HEK293 (cell line): Measurements from ENCODE around the gene RNH1.

Experiments used
- CTCF ChIA-PET: fragments of 350-600 bp; formaldehyde crosslinking; extraction: SDS; loops from one replicate; lab custom pipeline; 2021; ENCODE audit warnings: antibody characterized with exemption; lab: Yijun Ruan, JAX
- POLR2A ChIA-PET: fragments of 300-600 bp; formaldehyde crosslinking; extraction: SDS; loops from one replicate; lab custom pipeline; 2020; ENCODE audit warnings: antibody characterized with exemption, inconsistent platforms; lab: Yijun Ruan, JAX
- H3K27ac ChIP-seq: fragments of 200-500 bp; sonication (Bioruptor generic); 2 replicates; pipeline ENCODE4 v1.5.1; 2014; ENCODE audit warnings: low read depth, low read length, control low read depth, inconsistent platforms; ENCODE audit errors: extremely low read depth
- H3K36me3 ChIP-seq, 2 experiments: fragments of 200-500 bp in 1 of 2; sonication (Bioruptor generic) in 1 of 2; 1 replicate in 1 of 2; 2 replicates in 1 of 2; pipeline ENCODE4 v1.5.1; 2014 to 2017; ENCODE audit warnings: inconsistent platforms in 2 of 2, low read length in 2 of 2; ENCODE audit not compliant: control insufficient read depth in 2 of 2, insufficient read depth in 1 of 2
- H3K4me1 ChIP-seq: fragments of 200-500 bp; sonication (Bioruptor generic); 2 replicates; pipeline ENCODE4 v1.5.1; 2014; ENCODE audit warnings: mild to moderate bottlenecking, low read length, inconsistent platforms; ENCODE audit not compliant: control insufficient read depth, insufficient read depth
- H3K4me3 ChIP-seq: 2 replicates; pipeline ENCODE4 v1.5.1; 2011; ENCODE audit warnings: low read depth, mild to moderate bottlenecking, control low read depth, low read length, moderate library complexity
- H3K9me3 ChIP-seq: fragments of 200-500 bp; sonication (Bioruptor generic); 2 replicates; pipeline ENCODE4 v1.5.1; 2014; ENCODE audit warnings: low read depth, low read length, inconsistent platforms; ENCODE audit not compliant: control insufficient read depth, insufficient read depth
- EGR2 ChIP-seq: fragments of 450-650 bp; formaldehyde crosslinking; IDR thresholded peaks from 2 replicates; pipeline ENCODE4 v1.5.1; 2016; ENCODE audit warnings: low read depth, missing biosample characterization, missing genetic modification characterization
- GLIS1 ChIP-seq: fragments of 450-650 bp; formaldehyde crosslinking; IDR thresholded peaks from 2 replicates; pipeline ENCODE4 v1.5.1; 2016; ENCODE audit warnings: missing biosample characterization, missing genetic modification characterization
- GLIS2 ChIP-seq: fragments of 450-650 bp; formaldehyde crosslinking; IDR thresholded peaks from 2 replicates; pipeline ENCODE4 v1.5.1; 2016; ENCODE audit warnings: missing biosample characterization, missing genetic modification characterization
- HOXC10 ChIP-seq: sonication (generic); formaldehyde crosslinking; IDR thresholded peaks from 2 replicates; pipeline ENCODE4 v1.8.1; 2023; ENCODE audit warnings: mild to moderate bottlenecking, missing genetic modification reagents
- WT1 ChIP-seq: fragments of 450-650 bp; formaldehyde crosslinking; IDR thresholded peaks from 2 replicates; pipeline ENCODE4 v1.5.1; 2016; ENCODE audit warnings: missing biosample characterization, missing genetic modification characterization
- YY1 ChIP-seq: fragments of 450-650 bp; formaldehyde crosslinking; IDR thresholded peaks from 2 replicates; pipeline ENCODE4 v1.5.1; 2018; ENCODE audit warnings: missing biosample characterization, missing genetic modification characterization
- ZNF2 ChIP-seq: fragments of 450-650 bp; formaldehyde crosslinking; IDR thresholded peaks from 2 replicates; pipeline ENCODE4 v1.5.1; 2016; ENCODE audit warnings: missing biosample characterization, missing genetic modification characterization
- ZNF211 ChIP-seq: fragments of 450-650 bp; formaldehyde crosslinking; IDR thresholded peaks from 2 replicates; pipeline ENCODE4 v1.5.1; 2016; ENCODE audit warnings: low read depth, missing biosample characterization, missing genetic modification characterization
- ZNF221 ChIP-seq: fragments of 450-650 bp; formaldehyde crosslinking; IDR thresholded peaks from 2 replicates; pipeline ENCODE4 v1.5.1; 2017; ENCODE audit warnings: missing biosample characterization, missing genetic modification characterization, borderline replicate concordance
- ZNF274 ChIP-seq, 2 experiments: fragments of 200-500 bp in 1 of 2; fragments of 450-650 bp in 1 of 2; sonication (Bioruptor generic) in 1 of 2; formaldehyde crosslinking in 1 of 2; IDR thresholded peaks; 2 replicates each; pipeline versions ENCODE4 v1.5.1 to v1.6.1; 2014 to 2016; ENCODE audit warnings: borderline replicate concordance in 1 of 2, inconsistent platforms in 1 of 2, low read length in 1 of 2, missing biosample characterization in 1 of 2, missing genetic modification characterization in 1 of 2
- ZNF292 ChIP-seq: fragments of 450-650 bp; formaldehyde crosslinking; IDR thresholded peaks from 2 replicates; pipeline ENCODE4 v1.5.1; 2016; ENCODE audit warnings: low read depth, missing biosample characterization, missing genetic modification characterization, borderline replicate concordance
- ZNF335 ChIP-seq: fragments of 450-650 bp; formaldehyde crosslinking; conservative IDR thresholded peaks from 2 replicates; pipeline ENCODE4 v1.5.1; 2016; ENCODE audit warnings: missing biosample characterization, missing genetic modification characterization
- ZNF350 ChIP-seq: fragments of 450-650 bp; formaldehyde crosslinking; IDR thresholded peaks from 2 replicates; pipeline ENCODE4 v1.5.0; 2017; ENCODE audit warnings: missing biosample characterization, mild to moderate bottlenecking, missing genetic modification characterization
- ZNF366 ChIP-seq: fragments of 450-650 bp; formaldehyde crosslinking; conservative IDR thresholded peaks from 2 replicates; pipeline ENCODE4 v1.5.1; 2016; ENCODE audit warnings: missing biosample characterization, missing genetic modification characterization
- ZNF423 ChIP-seq: fragments of 450-650 bp; formaldehyde crosslinking; IDR thresholded peaks from 2 replicates; pipeline ENCODE4 v1.5.1; 2016; ENCODE audit warnings: missing biosample characterization, missing genetic modification characterization
- ZNF521 ChIP-seq: fragments of 450-650 bp; formaldehyde crosslinking; IDR thresholded peaks from 2 replicates; pipeline ENCODE4 v1.5.1; 2017; ENCODE audit warnings: missing biosample characterization, mild to moderate bottlenecking, missing genetic modification characterization
- ZNF529 ChIP-seq: fragments of 450-650 bp; formaldehyde crosslinking; IDR thresholded peaks from 2 replicates; pipeline ENCODE4 v1.5.1; 2017; ENCODE audit warnings: missing genetic modification characterization, missing biosample characterization; ENCODE audit not compliant: insufficient replicate concordance
- ZNF660 ChIP-seq: fragments of 450-650 bp; IDR thresholded peaks from 2 replicates; pipeline ENCODE4 v1.5.1; 2018; ENCODE audit warnings: missing biosample characterization, mild to moderate bottlenecking, missing genetic modification characterization
- ZNF76 ChIP-seq: fragments of 450-650 bp; formaldehyde crosslinking; IDR thresholded peaks from 2 replicates; pipeline ENCODE4; 2016; ENCODE audit warnings: low read depth, missing biosample characterization, missing genetic modification characterization, borderline replicate concordance
- ZSCAN30 ChIP-seq: fragments of 450-650 bp; IDR thresholded peaks from 2 replicates; pipeline ENCODE4 v1.5.1; 2018; ENCODE audit warnings: missing biosample characterization, mild to moderate bottlenecking, missing genetic modification characterization, moderate library complexity
- ZXDB ChIP-seq: fragments of 450-650 bp; formaldehyde crosslinking; IDR thresholded peaks from 2 replicates; pipeline ENCODE4 v1.5.1; 2016; ENCODE audit warnings: missing biosample characterization, missing genetic modification characterization
- TF ChIP-seq, protein P1 (sequence below): fragments of 450-650 bp; formaldehyde crosslinking; IDR thresholded peaks from 2 replicates; pipeline ENCODE4 v1.5.1; 2016; ENCODE audit warnings: missing biosample characterization, missing genetic modification characterization, borderline replicate concordance
- TF ChIP-seq, protein P2 (sequence below): fragments of 450-650 bp; formaldehyde crosslinking; IDR thresholded peaks from 2 replicates; pipeline ENCODE4 v1.5.1; 2017; ENCODE audit warnings: missing biosample characterization, missing genetic modification characterization
- TF ChIP-seq, protein P3 (sequence below): fragments of 450-650 bp; formaldehyde crosslinking; IDR thresholded peaks from 2 replicates; pipeline ENCODE4 v1.5.1; 2016; ENCODE audit warnings: missing biosample characterization, missing genetic modification characterization
- TF ChIP-seq, protein P4 (sequence below): fragments of 450-650 bp; formaldehyde crosslinking; IDR thresholded peaks from 2 replicates; pipeline ENCODE4 v1.5.1; 2016; ENCODE audit warnings: missing biosample characterization, missing genetic modification characterization
- TF ChIP-seq, protein P5 (sequence below): fragments of 450-650 bp; formaldehyde crosslinking; IDR thresholded peaks from 2 replicates; pipeline ENCODE4 v1.5.0; 2017; ENCODE audit warnings: missing biosample characterization, missing genetic modification characterization, borderline replicate concordance
- TF ChIP-seq, protein P6 (sequence below): fragments of 450-650 bp; formaldehyde crosslinking; IDR thresholded peaks from 2 replicates; pipeline ENCODE4 v1.5.1; 2016; ENCODE audit warnings: missing biosample characterization, missing genetic modification characterization

The RNH1 gene

DNA sequence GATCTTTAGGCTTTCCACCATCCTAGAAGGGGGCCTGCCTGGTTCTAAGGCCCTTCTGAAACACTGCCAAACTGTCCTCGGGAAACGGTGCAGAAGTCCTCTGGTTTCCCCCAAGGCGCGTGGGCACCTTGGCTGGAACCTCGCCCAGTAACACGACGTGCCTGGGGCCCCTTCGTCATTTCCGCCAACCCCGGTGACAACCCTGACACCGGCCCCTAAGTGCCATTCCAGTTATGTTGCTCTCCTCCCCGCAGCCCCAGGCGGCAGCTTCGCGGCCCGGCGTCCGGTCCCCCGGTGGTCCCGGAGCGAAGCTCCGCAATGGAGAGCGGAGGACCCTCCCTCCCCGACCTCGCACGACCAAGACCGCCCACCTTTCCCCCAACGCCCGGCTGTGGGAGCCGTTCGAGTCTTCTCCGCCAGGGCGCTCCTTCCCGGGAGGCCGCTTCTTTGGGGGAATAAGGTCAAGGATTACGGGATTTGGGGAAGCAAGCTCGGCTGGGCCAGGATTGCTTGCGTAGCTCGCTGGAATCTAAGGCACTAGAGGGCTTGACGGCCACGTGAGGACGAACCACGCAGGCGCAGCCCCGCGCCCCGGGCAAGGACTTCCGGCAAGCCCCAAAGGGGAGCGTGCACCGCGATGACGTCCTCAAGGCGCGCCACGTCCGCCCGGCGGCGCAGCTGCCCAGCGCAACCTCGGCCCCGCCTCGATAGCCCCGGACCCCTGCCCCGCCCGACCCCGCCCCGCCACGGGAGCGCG is 626 bp downstream of the RNH1 start (continued):
- TF ChIP-seq, protein P1, sequence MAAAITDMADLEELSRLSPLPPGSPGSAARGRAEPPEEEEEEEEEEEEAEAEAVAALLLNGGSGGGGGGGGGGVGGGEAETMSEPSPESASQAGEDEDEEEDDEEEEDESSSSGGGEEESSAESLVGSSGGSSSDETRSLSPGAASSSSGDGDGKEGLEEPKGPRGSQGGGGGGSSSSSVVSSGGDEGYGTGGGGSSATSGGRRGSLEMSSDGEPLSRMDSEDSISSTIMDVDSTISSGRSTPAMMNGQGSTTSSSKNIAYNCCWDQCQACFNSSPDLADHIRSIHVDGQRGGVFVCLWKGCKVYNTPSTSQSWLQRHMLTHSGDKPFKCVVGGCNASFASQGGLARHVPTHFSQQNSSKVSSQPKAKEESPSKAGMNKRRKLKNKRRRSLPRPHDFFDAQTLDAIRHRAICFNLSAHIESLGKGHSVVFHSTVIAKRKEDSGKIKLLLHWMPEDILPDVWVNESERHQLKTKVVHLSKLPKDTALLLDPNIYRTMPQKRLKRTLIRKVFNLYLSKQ (tag by site-specific recombination) = no peak
- TF ChIP-seq ZNF274 (IDR thresholded peaks at IDR 0.05; ENCODE audit: low read length) (no peak), ZNF274 (tag by site-specific recombination; IDR thresholded peaks at IDR 0.05; ENCODE audit: borderline replicate concordance) (no peak), ZNF2 (tag by site-specific recombination) (peak; percentile 31; the same call in 1 of the 2 replicates), ZNF529 (no peak), ZXDB (peak; percentile 71), GLIS2 (tag by site-specific recombination) (peak; percentile 57), ZNF660 (tag by site-specific recombination) (0 out of 2 replicates have a peak, but pooled peaks have one; percentile 22), ZNF423 (no peak), HOXC10 (CRISPR knock-in tag) (no peak), ZNF335 (tag by site-specific recombination) (peak; percentile 83), YY1 (tag by site-specific recombination) (no peak), ZNF211 (tag by site-specific recombination) (no peak), WT1 (tag by site-specific recombination) (peak; percentile 29; the same call in 1 of the 2 replicates), ZNF76 (tag by site-specific recombination) (no peak), EGR2 (tag by site-specific recombination) (no peak)
- TF ChIP-seq, protein P2, sequence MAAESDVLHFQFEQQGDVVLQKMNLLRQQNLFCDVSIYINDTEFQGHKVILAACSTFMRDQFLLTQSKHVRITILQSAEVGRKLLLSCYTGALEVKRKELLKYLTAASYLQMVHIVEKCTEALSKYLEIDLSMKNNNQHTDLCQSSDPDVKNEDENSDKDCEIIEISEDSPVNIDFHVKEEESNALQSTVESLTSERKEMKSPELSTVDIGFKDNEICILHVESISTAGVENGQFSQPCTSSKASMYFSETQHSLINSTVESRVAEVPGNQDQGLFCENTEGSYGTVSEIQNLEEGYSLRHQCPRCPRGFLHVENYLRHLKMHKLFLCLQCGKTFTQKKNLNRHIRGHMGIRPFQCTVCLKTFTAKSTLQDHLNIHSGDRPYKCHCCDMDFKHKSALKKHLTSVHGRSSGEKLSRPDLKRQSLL (tag by site-specific recombination) = no peak
- TF ChIP-seq, protein P3, sequence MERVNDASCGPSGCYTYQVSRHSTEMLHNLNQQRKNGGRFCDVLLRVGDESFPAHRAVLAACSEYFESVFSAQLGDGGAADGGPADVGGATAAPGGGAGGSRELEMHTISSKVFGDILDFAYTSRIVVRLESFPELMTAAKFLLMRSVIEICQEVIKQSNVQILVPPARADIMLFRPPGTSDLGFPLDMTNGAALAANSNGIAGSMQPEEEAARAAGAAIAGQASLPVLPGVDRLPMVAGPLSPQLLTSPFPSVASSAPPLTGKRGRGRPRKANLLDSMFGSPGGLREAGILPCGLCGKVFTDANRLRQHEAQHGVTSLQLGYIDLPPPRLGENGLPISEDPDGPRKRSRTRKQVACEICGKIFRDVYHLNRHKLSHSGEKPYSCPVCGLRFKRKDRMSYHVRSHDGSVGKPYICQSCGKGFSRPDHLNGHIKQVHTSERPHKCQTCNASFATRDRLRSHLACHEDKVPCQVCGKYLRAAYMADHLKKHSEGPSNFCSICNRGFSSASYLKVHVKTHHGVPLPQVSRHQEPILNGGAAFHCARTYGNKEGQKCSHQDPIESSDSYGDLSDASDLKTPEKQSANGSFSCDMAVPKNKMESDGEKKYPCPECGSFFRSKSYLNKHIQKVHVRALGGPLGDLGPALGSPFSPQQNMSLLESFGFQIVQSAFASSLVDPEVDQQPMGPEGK (tag by site-specific recombination) = peak; percentile 48; the same call in 1 of the 2 replicates

DNA sequence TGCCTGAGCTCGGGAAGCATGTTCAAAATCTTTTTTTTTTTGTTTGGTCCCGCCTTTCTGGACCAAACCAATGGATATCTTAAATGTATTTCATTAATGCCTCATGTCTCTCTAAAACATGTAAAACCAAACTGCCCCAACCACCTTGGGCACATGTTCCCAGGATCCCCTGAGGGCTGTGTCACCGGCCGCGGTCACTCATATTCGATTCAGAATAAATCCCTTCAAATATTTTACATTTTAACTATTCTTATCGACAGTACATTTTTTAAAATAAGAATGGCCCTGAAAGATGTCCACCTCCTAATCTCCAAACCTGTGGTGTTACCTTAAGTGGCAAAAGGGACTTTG is 2.1 kb downstream of the RNH1 start:
- ChIA-PET POLR2A (interaction anchor here (0.7 kb wide), 1 partner anchor 297 kb away, joined by 3 read pairs; no protein-coding TSS in a partner anchor), CTCF (interaction anchor here (1.2 kb wide), 1 partner anchor 13 kb away, joined by 4 read pairs; no protein-coding TSS in a partner anchor)
- TF ChIP-seq ZNF366 (no peak), ZNF221 (tag by site-specific recombination) (no peak), ZNF350 (tag by site-specific recombination) (no peak), ZNF521 (no peak), ZNF292 (tag by site-specific recombination) (no peak), GLIS1 (tag by site-specific recombination) (no peak), ZSCAN30 (tag by site-specific recombination) (no peak)
- TF ChIP-seq, protein P4, sequence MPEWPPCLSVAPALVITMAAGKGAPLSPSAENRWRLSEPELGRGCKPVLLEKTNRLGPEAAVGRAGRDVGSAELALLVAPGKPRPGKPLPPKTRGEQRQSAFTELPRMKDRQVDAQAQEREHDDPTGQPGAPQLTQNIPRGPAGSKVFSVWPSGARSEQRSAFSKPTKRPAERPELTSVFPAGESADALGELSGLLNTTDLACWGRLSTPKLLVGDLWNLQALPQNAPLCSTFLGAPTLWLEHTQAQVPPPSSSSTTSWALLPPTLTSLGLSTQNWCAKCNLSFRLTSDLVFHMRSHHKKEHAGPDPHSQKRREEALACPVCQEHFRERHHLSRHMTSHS = no peak
- TF ChIP-seq, protein P5, sequence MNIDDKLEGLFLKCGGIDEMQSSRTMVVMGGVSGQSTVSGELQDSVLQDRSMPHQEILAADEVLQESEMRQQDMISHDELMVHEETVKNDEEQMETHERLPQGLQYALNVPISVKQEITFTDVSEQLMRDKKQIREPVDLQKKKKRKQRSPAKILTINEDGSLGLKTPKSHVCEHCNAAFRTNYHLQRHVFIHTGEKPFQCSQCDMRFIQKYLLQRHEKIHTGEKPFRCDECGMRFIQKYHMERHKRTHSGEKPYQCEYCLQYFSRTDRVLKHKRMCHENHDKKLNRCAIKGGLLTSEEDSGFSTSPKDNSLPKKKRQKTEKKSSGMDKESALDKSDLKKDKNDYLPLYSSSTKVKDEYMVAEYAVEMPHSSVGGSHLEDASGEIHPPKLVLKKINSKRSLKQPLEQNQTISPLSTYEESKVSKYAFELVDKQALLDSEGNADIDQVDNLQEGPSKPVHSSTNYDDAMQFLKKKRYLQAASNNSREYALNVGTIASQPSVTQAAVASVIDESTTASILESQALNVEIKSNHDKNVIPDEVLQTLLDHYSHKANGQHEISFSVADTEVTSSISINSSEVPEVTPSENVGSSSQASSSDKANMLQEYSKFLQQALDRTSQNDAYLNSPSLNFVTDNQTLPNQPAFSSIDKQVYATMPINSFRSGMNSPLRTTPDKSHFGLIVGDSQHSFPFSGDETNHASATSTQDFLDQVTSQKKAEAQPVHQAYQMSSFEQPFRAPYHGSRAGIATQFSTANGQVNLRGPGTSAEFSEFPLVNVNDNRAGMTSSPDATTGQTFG (tag by site-specific recombination) = no peak
- TF ChIP-seq, protein P6, sequence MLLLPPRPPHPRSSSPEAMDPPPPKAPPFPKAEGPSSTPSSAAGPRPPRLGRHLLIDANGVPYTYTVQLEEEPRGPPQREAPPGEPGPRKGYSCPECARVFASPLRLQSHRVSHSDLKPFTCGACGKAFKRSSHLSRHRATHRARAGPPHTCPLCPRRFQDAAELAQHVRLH (tag by site-specific recombination) = no peak

More for the DNA sequence above, 2.1 kb downstream of the RNH1 start:
- peaks cover 0 to 36% of the 10 kb centered on the region in 2 experiments; a peak in 1 of 3 replicates for H3K36me3 ChIP-seq
- H3K4me1 ChIP-seq = no peaks in the 10 kb centered on the region
- H3K27ac ChIP-seq = no peak overlapping the region
- H3K9me3 ChIP-seq = no peaks in the 10 kb centered on the region
- no peak overlapping the region for H3K4me3 ChIP-seq
